Cardiac fibroblast (primary cell): ENCODE results near the gene NOL4L.

ENCODE experiments used
- DNase-seq, 2 donors: peaks; one replicate each; pipeline versions ENCODE4 v3.0.0 to v3.0.0-alpha.2; 2010; ENCODE audit warnings: low read depth in 2 of 2
- H3K4me3 ChIP-seq, 2 donors: replicated peaks in 1 of 2; 1 replicate in 1 of 2; 2 replicates in 1 of 2; pipeline ENCODE4 v1.5.1; 2011; ENCODE audit warnings: low read depth in 2 of 2, low read length in 2 of 2, mild to moderate bottlenecking in 2 of 2, moderate library complexity in 1 of 2
- CTCF ChIP-seq: IDR thresholded peaks from one replicate; pipeline ENCODE4 v1.5.1; 2011; ENCODE audit warnings: low read depth, mild to moderate bottlenecking, low read length, inconsistent platforms

The NOL4L gene

GRCh38 chr20:32464401-32465091 is 120.6 kb downstream of the NOL4L start:
- H3K4me3 ChIP-seq = no peak overlapping the region
- no peak for TF ChIP-seq CTCF

GRCh38 chr20:32463642-32464400 is 121.3 kb downstream of the NOL4L start:
- no peak for TF ChIP-seq CTCF
- no peak overlapping the region for H3K4me3 ChIP-seq
- no peak for DNase-seq

More at GRCh38 chr20:32464401-32465091, 120.6 kb downstream of the NOL4L start:
- DNase-seq = no peak

- no peak for DNase-seq
- no peak for TF ChIP-seq CTCF
- H3K4me3 ChIP-seq = no peak overlapping the region
These were observed 122.1 kb downstream of the NOL4L start for GRCh38 chr20:32462900-32463641.

GRCh38 chr20:32461836-32462600 is 123.1 kb downstream of the NOL4L start:
- no peak for DNase-seq
- no peak overlapping the region for H3K4me3 ChIP-seq
- no peak for TF ChIP-seq CTCF

GRCh38 chr20:32460683-32461320 is 124.3 kb downstream of the NOL4L start:
- DNase-seq = no peak
- H3K4me3 ChIP-seq = no peak overlapping the region
- TF ChIP-seq CTCF = no peak

GRCh38 chr20:32460231-32460630 is 124.9 kb downstream of the NOL4L start:
- no peak for TF ChIP-seq CTCF
- no peak for DNase-seq
- no peak overlapping the region for H3K4me3 ChIP-seq
